Loucy (cell line): ENCODE results near the gene POLR2F.
"Not testable (repeated sequence)": the region's sequence is repeated elsewhere in the genome, so short reads cannot be mapped to it uniquely, and the experiment has no call there.

Source experiments
- H2AFZ ChIP-seq: fragments of 200-600 bp; sonication (generic); 2 replicates; pipeline ENCODE4 v1.6.0; 2016; ENCODE audit warnings: antibody characterized with exemption, mild to moderate bottlenecking, low read length, moderate library complexity
- H3F3A ChIP-seq: fragments of 200-600 bp; 2 replicates; pipeline ENCODE4 v1.6.0; 2016; ENCODE audit warnings: antibody characterized with exemption, low read depth, mild to moderate bottlenecking
- H3K27me3 ChIP-seq: fragments of 200-600 bp; sonication (generic); 2 replicates; pipeline ENCODE4 v1.6.1; 2014; ENCODE audit warnings: low read length, mild to moderate bottlenecking; ENCODE audit not compliant: insufficient read depth, poor library complexity, severe bottlenecking
- H3K36me3 ChIP-seq: fragments of 200-600 bp; sonication (generic); 2 replicates; pipeline ENCODE4 v1.6.1; 2016; ENCODE audit warnings: low read length; ENCODE audit not compliant: insufficient read depth
- H3K4me1 ChIP-seq: fragments of 200-600 bp; sonication (generic); 2 replicates; pipeline ENCODE4 v1.5.1; 2014; ENCODE audit warnings: low read length, mild to moderate bottlenecking; ENCODE audit not compliant: insufficient read depth, poor library complexity, severe bottlenecking
- H3K4me2 ChIP-seq: fragments of 200-600 bp; sonication (generic); 2 replicates; pipeline ENCODE4 v1.6.0; 2014; ENCODE audit warnings: antibody characterized with exemption, low read length, low read depth, mild to moderate bottlenecking; ENCODE audit not compliant: poor library complexity, severe bottlenecking
- H3K4me3 ChIP-seq: fragments of 200-600 bp; sonication (generic); 2 replicates; pipeline ENCODE4 v1.5.1; 2014; ENCODE audit warnings: low read length, mild to moderate bottlenecking, mixed read lengths; ENCODE audit not compliant: poor library complexity, severe bottlenecking
- H3K79me2 ChIP-seq: fragments of 200-600 bp; sonication (generic); 2 replicates; pipeline ENCODE4 v1.6.1; 2014; ENCODE audit warnings: low read length; ENCODE audit not compliant: insufficient read depth
- H3K9ac ChIP-seq: fragments of 200-600 bp; sonication (generic); 2 replicates; pipeline ENCODE4 v1.6.0; 2014; ENCODE audit warnings: mild to moderate bottlenecking, low read depth, low read length, moderate library complexity; ENCODE audit not compliant: poor library complexity, severe bottlenecking
- H3K9me2 ChIP-seq: fragments of 200-600 bp; sonication (generic); replicated peaks from 2 replicates; pipeline ENCODE4 v1.6.1; 2016; ENCODE audit warnings: low read depth, low read length, mixed read lengths
- H3K9me3 ChIP-seq: fragments of 200-600 bp; sonication (generic); 2 replicates; pipeline ENCODE4 v1.6.1; 2014; ENCODE audit warnings: mild to moderate bottlenecking, antibody characterized with exemption, low read length, low read depth; ENCODE audit not compliant: insufficient read depth
- H4K20me1 ChIP-seq: fragments of 200-600 bp; sonication (generic); 2 replicates; pipeline ENCODE4 v1.6.0; 2014; ENCODE audit warnings: antibody characterized with exemption, low read length, mild to moderate bottlenecking; ENCODE audit not compliant: insufficient read depth, poor library complexity, severe bottlenecking
- CTCF ChIP-seq: fragments of 200-600 bp; sonication (generic); conservative IDR thresholded peaks from 2 replicates; pipeline ENCODE4 v1.5.1; 2014; ENCODE audit warnings: mild to moderate bottlenecking, antibody characterized with exemption, low read length
- EZH2phosphoT487 ChIP-seq: fragments of 200-600 bp; IDR thresholded peaks from 2 replicates; pipeline ENCODE4 v1.6.1; 2018; ENCODE audit warnings: antibody characterized with exemption, mild to moderate bottlenecking, moderate library complexity, borderline replicate concordance

Gene POLR2F

DNA sequence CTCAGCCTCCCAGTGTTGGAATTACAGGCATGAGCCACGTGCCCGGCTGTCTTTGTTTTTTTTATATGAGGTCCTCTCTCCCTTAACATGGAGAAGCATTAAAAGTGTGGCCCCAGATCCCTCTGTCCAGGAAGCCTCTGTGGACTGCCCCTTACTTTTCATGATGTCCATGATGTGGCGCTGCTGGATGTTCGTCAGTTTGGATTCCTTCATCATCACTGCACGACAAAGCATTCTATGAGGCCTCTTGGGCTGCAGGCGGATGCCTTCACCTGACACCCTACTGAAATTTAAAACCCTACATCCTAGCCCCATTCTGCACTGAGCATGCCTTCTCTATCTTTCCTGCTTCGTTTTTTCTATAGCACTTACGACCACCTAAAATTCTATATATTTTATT lies 2.2 kb upstream of the POLR2F start:
- Histone ChIP-seq H3K4me2 (no peak overlapping the region), H3K79me2 (peaks cover 19% of the 10 kb centered on the region), H3K9ac (no peak overlapping the region), H3K4me1 (peaks cover 13% of the 10 kb centered on the region), H3K9me3 (no peaks in the 10 kb centered on the region), H2AFZ (no peak overlapping the region), H3F3A (no peaks in the 10 kb centered on the region), H3K36me3 (no peaks in the 10 kb centered on the region), H3K9me2 (no peaks in the 10 kb centered on the region), H3K4me3 (no peak overlapping the region), H4K20me1 (peaks cover 7% of the 10 kb centered on the region), H3K27me3 (no peaks in the 10 kb centered on the region)
- TF ChIP-seq EZH2phosphoT487: no peak
- TF ChIP-seq CTCF: no peak

GRCh38 chr22:37952629-37953028 lies 870 bp upstream of the POLR2F start:
- not testable (repeated sequence) for H3K9me2 ChIP-seq, H3K27me3 ChIP-seq, H2AFZ ChIP-seq, H3K36me3 ChIP-seq, H3F3A ChIP-seq, H4K20me1 ChIP-seq, H3K9me3 ChIP-seq
- peak overlapping the region; percentile 87 for H3K4me2 ChIP-seq
- H3K4me3 ChIP-seq: peak overlapping the region; percentile 85
- H3K9ac ChIP-seq: peak overlapping the region; percentile 87
- H3K79me2 ChIP-seq: peaks cover 26% of the 10 kb centered on the region
- peaks cover 18% of the 10 kb centered on the region for H3K4me1 ChIP-seq

GRCh38 chr22:37953062-37953436 lies 450 bp upstream of the POLR2F start:
- Histone ChIP-seq H3K9me3 (no peaks in the 10 kb centered on the region), H4K20me1 (peaks cover 7% of the 10 kb centered on the region), H3K4me1 (peaks cover 18% of the 10 kb centered on the region), H3F3A (no peaks in the 10 kb centered on the region), H3K4me3 (peak overlapping the region; percentile 85), H3K79me2 (peaks cover 26% of the 10 kb centered on the region), H2AFZ (peak overlapping the region; percentile 90), H3K4me2 (peak overlapping the region; percentile 87), H3K9ac (peak overlapping the region; percentile 87), H3K27me3 (no peaks in the 10 kb centered on the region), H3K9me2 (no peaks in the 10 kb centered on the region), H3K36me3 (peaks cover 6% of the 10 kb centered on the region; the same call in 1 of the 2 replicates)
- no peak for TF ChIP-seq CTCF
- no peak for TF ChIP-seq EZH2phosphoT487

GRCh38 chr22:37954686-37955085 lies 1.2 kb downstream of the POLR2F start:
- Histone ChIP-seq H3F3A (no peaks in the 10 kb centered on the region), H3K9me3 (no peaks in the 10 kb centered on the region), H3K4me2 (peak overlapping the region; percentile 87), H3K36me3 (peaks cover 15% of the 10 kb centered on the region; the same call in 1 of the 2 replicates), H3K27me3 (no peaks in the 10 kb centered on the region), H2AFZ (no peak overlapping the region), H3K9ac (peak overlapping the region; percentile 87), H3K9me2 (no peaks in the 10 kb centered on the region), H3K4me3 (peak overlapping the region; percentile 85), H4K20me1 (peaks cover 7% of the 10 kb centered on the region), H3K79me2 (peaks cover 26% of the 10 kb centered on the region), H3K4me1 (peaks cover 18% of the 10 kb centered on the region)
- no peak for TF ChIP-seq CTCF
- TF ChIP-seq EZH2phosphoT487: no peak

DNA sequence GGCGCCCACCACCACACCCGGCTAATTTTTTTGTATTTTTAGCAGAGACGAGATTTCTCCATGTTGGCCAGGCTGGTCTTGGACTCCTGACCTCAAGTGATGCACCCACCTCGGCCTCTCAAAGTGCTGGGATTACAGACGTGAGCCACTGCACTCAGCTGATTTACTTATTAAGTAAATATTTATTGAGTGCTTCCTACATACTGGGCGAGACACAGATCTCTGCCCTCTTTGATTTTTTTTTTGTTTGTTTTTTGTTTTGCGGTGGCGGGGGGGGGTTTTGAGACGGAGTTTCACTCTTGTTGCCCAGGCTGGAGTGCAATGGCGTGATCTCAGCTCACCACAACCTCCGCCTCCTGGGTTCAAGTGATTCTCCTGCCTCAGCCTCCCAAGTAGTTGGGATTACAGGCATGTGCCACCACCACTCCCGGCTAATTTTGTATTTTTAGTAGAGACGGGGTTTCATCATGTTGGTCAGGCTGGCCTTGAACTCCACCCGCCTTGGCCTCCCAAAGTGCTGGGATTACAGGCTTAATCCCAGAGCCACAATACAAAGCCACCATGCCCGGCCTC lies 2.4 kb downstream of the POLR2F start:
- H3K79me2 ChIP-seq: peaks cover 26% of the 10 kb centered on the region
- H3K36me3 ChIP-seq: peaks cover 18% of the 10 kb centered on the region; the same call in 1 of the 2 replicates

More for the DNA sequence above, 2.4 kb downstream of the POLR2F start:
- not testable (repeated sequence) for H3K9me2 ChIP-seq, H2AFZ ChIP-seq, H3K4me2 ChIP-seq, H3K9me3 ChIP-seq, H3F3A ChIP-seq, H3K27me3 ChIP-seq, H4K20me1 ChIP-seq, H3K4me3 ChIP-seq, H3K9ac ChIP-seq
- H3K4me1 ChIP-seq: peaks cover 18% of the 10 kb centered on the region
